Measurements from ENCODE around the gene BID. TPM values are rescaled to one million over a fixed set of nuclear protein-coding genes. Genes with fewer than 3 reads are reported as not detected.

BID gene
- total RNA-seq, 1 experiment from 2014 or later: 76.3 TPM

DNA sequence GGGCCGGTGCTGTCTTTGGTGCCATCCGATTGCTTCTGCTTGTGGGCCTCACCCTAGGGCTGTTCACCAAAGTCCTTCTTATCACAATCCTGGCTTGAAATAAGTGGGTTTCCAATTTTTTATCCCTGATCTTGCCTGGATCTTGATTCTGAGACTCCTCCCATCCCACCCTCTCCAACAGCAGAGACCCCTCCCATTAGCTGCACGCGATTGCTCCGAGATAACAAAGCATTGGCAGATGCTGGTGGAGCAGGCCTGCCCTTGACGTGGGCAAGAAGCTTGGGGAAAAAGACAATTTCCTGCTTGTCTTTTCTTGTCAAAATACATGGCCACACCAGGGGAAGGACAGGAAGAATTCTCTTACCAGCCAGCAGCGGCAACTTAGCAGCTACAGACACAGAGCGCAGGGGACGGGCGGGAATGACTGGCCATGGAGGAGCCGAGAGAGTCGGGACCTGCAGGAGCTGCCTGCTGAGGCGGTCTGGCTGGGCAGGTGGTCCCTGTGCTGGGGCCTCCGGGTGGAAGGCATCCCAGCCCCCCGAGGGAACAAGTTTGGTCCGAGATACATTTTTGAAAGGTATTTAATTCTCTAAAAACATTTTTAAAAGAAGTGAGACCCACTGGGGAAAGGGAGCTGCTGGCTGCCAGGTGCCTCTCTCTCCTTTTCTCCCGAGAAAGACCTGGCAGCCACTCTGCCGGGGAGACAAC lies 9.7 kb upstream of the BID start:
- no peak for DNase-seq (ENCODE audit: low read depth)

DNA sequence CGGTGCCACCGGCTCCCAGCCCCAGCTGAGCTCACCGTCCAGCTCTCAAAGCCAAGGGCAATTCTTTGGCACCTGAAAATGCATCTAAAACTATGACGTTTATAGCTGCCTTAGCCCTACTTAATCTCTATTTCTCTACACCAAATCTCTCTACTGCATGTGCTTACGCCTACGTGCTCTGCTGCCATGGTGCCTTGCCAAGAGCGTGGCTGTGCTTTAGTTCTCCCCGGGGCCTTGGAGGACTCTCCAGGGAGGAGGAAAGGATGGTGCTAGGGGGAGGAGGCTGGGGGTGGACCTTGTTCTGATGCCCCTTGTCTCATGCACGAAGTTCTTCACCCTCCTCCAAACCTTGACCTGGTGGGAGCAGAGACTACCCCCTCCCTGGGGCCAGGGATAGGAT lies 9.0 kb upstream of the BID start:
- DNase-seq (ENCODE audit: low read depth): no peak

DNA sequence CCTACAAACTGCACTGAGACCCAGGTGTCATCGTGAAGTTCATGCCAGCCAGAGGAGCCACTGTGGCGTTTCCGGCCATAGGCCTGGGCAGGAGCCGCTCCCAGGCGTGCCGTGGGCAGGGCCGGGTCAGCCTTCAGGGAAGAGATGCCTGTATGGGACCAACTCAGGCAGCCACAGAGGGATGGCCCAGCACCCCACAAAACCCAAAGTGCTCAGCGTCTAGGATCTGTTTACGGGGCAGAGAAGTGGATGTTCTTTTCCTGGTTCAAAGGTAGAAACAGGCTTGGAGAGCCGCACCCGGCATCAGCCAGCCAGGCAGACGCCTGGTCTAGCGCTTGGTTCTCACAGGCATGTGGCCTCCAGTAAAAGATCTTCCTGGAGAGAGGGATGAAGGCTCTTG lies 8.4 kb upstream of the BID start:
- no peak for DNase-seq (ENCODE audit: low read depth)

DNA sequence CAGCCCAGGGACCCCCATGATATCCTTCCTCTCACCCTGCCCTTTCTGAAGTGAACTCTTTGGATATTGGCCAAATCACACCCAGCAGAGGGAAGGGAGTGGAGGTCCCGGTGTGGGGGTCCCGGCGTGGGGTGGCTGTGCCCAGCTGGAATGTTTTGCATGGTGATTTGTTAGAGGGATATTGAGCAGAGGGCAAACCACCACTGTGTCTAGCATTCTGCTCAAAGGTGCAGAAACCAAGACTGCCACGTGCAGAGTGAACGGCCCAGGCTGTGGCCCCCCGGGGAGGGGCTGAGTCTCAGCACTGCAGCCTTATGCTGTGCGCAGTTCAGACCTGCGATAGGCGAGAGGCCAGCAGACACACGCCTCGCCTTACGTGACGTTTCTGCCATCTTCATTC lies 7.9 kb upstream of the BID start:
- no peak for DNase-seq (ENCODE audit: low read depth)

DNA sequence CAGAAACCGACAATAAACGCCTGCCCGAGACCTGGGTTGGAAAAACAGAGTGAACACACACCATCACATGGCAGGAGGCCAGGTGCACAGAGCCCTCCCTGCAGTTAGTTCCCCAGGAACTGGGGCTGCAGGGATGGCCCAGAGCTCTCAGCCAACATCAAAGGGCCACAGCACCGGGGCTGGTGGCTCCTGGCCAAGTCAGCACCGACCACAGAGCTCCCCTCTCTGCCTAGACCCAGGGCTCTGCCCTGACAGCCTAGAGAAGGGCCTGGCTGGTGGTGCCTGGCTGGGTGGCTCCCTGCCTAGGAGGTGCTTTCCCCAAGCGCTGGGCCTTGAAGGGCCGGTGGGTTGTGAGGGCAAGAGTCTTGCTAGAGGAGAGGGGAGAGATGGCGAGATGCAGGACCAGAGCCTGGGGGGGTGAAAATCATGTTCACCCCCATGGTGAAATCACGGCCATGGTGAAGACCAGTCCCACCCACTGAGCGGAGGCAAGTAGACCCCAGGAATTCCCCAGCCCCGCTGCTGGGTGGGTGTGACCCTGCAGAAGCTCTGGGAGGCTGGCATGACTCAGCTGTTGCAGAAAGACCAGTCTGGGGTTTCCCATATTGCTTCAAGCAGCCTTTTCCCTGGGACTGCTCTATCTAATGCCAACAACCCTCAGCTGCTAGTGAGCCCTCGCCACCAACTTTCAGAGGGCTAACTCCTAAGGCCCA lies 7.2 kb upstream of the BID start:
- DNase-seq (ENCODE audit: low read depth): peak; percentile 79

DNA sequence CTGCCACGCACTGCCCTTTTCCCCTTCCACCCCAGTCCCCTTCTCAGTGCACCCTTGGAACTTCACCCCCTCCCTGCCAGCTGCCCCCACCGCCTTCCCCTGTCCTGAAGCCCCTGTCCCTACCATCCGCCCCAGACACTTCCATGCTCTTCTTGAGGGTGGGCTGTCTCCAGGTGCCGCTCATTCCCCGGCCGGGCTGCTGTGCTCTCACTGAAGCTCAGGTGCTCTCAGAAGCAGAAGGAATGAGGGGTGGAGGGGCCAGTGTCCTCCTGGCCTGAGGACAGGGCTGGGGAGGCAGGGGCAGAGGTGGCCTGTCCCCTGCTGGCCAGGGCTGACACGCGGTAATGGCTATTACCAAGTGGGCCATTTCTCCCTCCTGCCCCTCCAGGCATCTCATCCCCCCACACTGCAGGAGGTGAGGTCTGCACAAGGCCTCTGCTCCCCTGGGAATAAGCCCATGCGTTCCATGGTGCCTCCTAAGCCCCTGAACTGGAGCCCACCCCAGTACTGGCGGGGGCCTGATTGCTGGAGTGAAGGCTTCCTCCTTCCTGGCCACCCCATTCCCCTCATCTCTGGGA lies 6.6 kb upstream of the BID start:
- DNase-seq (ENCODE audit: low read depth): no peak

DNA sequence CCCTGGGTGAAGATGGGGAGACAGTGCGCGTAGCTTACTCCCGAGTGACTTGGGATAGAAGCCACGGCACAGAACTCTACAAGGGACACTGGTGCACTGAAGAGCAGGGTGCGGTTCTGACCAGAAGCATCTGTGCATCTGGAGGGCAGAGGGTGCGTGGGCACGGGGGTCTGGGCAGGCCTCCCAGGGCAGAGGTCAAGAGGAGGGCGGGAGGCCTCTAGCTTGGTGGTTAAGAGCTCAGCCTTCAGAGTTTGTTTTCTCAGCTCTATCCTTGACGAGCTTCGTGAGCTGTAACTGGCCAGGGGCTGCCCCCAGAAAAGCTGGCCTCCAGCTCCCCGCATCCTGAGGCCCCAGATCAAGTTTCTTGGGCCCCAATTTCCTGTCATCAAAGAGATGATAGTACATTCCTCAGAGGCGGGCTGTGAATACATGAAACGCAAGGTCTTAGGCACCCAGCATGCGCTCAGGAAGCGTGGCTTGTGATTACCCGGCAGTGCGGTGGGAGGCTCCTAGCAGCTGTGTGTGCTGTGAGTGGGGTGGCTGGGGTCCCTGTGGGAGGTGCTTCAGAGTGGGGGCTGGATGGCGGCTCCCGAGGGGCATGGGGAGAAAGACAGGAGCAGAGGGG lies 6.0 kb upstream of the BID start:
- no peak for DNase-seq (ENCODE audit: low read depth)

DNA sequence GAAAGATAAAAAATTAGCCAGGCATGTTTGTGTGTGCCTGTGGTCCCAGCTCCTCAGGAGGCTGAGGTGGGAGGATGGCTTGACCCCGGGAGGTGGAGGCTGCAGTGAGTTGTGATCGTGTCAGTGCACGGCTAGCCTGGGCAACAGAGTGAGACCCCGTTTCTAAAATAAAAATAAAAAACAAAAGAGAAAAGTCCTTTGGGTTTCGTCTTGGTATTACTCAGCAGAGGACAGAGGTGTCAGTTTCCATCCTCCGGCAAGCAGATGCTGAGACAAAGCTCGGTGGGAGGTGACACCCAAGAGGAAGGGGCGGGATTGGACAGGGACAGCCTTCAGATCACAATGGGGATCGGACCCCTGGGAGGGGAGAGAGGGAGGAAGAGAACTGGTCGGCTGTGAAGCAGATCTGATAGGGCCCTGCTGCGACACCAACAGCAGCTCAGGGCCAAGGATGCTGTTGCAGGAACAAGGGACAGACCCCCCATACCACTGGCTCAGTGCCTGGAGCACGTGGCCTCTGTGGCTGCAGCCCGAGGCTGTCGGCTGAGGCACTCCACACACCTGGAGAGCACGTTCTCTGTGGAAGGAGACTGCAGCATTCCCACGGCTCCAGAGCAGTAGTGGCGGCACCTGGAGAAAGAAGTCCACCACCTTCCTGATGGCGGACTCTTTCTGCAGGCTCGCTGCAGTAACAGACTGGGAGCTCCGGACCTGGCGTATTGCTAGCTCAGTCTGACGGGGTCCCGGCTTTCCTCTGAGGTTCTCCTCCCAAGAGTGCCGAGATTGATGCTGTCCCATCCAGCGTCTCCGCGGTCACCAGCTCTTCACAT lies 5.2 kb upstream of the BID start:
- no peak for DNase-seq (ENCODE audit: low read depth)

DNA sequence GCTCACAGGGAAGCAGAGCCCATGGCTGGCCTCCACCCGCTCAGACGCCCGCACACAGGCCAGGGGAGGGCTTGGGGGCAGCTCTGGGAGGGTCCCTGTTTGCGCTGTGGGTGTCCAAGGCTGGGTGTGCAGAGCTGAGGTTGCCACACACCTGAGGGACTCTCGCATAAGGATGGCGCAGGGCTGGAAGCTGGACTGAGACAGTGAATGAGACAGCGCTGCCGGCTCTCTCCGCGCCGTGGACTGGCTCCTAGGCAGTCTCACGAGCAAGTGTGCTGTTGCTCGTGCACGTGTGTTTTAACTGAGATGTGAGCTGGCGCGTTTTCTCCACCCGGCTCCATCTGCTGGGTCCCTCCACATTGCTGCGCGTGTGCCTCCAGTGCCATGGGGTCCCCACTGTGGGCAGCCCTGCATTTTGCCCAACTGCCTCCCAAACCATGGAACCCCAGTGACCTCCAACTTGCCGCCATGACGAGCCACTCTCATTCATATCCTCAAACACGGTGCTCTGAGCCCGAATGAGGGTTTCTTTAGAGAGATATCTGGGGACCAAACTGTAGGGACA lies 4.2 kb upstream of the BID start:
- DNase-seq (ENCODE audit: low read depth): no peak

DNA sequence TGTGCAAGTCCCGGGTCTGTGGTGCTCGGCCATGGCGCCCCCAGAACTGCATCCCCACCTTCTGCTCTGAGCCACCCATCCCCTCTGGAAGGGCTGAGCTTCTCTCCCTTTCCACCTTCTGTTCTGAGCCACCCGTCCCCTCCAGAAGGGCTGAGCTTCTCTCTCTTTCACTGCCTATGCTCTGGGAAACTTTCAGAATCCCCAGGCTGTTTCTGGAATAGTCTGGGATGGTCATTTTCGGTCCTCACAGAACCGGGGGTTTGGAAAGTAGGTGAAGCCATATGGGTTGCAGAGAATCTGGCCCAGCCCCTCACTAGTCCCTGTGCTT lies 3.4 kb upstream of the BID start:
- DNase-seq (ENCODE audit: low read depth): no peak

DNA sequence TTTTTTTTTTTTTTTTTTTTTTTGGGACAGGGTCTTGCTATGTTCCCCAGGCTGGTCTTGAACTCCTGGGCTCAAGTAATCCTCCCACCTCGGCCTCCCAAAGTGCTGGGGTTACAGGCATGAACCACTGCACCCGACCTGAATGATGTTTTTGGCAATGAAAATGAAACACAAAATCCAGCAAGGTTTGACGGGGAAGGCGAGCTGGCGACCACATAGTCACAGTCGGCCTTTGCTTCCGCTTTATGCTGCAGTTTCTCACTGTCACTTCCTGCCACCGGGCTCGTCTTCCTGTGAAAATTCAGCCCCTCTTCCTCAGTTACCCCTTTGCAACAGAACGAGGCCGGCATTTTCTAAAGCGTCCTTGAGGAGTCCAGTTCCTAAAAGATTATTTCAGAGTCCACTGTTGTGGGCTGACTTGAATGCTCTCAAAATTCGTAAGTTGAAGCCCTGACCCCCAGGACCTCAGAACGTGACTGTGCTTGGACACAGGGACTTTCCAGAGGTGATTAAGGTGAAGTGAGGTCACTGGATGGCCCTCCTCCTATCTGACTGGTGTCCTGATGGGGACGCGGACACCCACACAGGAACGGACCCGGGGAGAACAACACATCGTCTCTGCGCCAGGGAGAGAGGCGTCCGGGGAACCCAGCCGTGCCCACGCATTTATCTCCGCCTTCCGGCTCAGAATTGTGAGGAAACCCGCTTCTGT lies 2.9 kb upstream of the BID start:
- DNase-seq (ENCODE audit: low read depth): no peak

DNA sequence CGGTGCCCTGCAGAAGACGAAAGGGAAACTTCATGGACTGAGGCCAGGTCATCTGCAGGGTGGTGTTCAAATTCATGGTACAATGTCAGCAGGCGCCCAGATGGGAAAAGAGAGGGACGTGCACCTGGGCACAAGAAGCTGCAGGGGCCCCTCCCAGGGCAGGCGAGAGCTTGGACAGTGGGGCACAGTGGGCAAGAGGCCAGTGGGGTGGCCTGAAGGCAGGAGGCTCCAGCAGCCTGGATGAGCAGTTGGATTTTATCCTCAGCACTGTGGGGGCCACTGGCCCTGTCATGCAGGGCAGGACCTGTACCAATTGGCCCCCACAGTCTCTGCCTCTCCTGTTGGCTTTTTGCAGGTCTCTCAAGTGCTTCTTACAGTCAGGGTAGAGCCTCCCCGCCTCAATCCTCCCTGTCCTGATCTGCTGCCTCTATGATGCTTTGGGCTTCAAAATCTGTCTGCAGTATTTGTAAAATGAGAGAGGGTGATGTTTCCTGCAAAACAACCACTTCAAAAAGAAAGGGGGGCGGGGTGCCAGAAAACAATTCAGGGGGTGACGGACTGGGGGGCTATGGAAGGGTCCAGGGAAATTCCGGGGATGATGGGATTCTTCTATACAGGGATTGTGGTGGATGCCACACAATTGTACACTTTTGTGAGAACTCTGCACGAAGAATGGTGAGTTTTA lies 1.7 kb upstream of the BID start:
- DNase-seq (ENCODE audit: low read depth): no peak

DNA sequence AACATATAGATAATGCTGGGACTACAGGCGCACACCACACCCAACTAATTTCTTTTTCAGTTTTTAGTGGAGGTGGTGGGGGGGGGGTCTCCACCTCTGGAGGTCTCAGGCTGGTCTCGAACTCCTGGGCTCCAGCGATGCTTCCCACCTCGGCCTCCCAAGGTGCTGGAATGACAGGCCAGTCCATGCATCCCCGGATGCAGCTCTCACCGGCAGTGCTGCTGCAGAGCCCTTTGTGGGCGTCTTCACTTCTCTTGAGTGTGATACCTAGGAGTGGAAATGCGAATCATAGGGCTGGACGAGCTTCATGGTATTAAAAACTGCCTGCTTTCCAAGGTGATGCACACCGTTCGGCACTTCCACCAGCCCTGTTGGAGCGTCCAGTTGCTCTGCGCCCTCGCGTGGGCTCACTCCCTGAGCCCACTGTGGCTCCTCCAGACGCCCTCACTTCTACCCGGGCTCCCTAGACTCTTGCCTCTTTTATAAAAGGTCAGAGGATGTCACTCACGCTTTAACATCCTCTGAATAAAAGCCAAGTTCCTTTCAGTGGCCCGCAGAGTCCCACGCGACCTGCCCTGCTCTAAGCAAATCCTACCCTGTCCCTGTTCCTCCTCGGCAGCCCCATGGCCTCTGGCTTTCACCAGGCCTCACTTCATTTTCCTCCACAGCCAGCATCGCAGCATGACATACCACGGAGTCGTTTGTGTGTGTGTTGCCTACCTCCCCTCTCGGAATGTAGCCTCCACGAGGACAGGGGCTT lies 837 bp upstream of the BID start:
- DNase-seq (ENCODE audit: low read depth): no peak

DNA sequence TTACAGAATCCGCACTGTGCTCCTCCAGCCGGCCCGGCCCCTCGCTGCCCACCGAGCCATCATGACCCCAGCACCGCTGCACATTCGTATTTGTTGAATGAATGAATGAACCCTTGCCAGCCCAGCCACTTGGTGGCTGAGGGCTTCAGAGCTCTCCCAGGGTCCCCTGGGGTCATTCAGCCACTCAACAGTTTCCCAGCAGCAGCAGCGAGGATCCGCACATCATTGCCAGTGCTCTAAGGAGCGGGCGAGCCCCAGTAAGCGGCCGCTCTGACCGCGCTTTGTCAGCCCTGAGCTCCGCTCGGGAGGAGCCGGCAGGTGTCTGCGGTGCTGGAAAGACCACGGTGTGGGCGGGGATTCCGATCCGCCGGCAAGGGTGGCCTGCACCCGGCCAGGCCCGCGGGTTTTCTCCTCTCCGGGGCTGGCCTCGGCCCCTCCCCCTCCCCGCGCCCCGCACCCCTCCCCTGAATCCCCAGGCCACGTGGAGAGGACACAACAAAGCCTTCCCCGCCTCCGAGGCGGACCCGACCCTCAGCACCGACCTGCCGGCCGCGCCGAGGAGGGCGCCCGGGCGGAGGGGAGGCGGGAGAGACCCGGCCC lies 563 bp downstream of the BID start:
- peak; percentile 53 for DNase-seq (ENCODE audit: low read depth)

DNA sequence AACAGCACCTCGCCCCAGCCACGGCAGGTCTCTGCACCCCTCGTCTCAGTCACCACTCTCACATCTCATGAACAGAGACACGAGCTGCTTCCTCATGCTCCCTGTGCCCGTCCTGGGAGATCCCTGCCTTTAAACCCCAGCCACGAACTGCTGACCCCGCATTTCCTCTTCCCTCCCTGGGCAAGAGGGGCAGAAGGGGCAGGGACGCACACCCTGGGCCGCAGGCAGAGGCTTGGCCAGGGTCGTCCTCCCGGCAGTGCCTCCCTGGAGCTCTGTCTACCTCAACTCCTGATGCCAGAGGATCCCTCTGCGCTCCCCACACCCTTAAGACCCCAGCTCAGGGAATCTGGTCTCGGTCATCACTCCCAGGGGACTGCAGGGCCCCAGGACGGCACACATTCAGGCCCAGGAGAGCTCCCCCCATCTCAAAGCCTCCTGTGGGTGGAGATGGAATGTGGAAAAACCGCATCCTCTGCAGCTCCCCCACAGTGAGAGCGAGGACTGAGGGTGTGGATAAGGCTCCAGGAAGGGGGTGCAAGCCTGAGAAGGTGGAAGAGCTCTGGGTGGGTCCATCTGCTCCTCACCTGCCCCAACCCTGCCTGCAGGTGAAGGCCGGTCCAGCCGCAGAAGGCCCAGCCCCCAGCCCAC lies 1.2 kb downstream of the BID start:
- peak; percentile 67 for DNase-seq (ENCODE audit: low read depth)

DNA sequence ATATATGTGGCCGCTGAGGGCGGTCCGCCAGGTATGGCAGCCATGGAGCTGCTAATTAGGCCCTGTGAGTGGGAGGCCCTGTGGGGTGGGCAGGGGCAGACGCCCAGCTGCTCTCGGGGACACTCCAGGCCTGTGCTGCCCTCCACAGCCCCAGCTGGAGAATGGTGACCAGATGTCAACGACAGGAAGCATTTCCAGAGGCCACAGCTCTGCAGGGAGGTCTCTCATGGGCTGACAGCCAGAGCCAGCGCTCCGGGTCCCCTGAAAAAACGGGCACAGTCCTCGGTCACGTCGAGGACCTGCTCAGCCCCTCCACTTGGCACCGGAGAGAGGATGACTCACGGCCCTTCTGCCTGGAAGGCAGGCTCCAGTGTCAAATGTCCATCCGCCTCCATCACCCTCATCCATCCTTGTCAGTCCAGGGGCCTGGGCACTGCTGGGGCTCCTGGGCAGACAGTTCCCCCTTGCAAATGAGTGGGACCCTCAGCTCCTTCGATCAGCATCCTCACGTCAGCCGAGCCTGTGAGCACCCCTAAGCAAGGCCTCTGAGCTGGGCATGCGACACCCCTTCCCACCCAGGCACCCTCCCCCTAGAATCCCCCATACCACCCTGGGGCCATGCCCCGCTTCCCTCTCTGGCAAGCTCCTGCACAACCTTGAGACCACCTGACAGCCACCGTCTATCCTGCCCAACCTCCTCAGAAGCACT lies 1.9 kb downstream of the BID start:
- DNase-seq (ENCODE audit: low read depth): peak; percentile 79

DNA sequence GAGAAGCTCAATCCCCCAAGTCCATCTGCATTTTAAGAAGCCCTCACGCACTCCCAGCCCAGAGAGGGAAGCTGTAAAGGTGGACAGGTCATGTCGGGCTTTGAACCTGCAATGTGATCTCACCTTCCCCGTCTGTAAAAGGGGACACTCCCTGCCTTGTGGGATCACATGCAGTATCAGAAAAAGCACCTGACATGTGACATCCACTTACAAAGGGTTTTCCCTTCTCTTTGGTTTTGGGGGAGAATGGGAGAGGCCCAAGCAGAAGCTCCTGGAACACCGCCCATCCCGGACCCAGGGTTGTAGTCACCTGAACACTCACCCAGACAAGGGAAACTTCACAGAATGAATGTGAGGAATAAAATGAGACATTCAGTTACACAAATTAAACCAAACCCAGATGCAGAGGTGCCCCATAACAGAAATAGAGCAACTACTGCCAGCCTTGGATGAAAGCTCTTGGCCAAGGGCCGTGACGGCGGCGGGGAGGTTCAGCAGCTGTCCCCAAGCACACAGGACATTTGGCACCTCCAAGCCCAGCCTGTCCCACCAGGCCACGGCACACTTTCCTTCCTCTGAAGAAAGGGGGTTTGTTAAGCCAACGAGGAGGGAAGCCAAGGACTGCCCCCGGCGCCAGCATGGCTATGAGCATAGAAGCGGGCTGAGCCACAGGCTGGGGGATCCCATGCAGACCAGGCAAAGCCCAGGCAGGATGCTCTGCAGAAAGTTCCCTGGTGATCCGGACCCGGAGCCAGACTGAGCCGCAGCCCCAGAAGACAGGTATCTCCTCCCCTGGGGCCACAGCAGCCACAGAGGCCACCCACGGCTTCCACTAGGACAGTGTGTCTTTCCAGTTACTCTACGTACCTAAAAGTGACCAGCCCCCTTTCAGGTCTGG lies 3.8 kb downstream of the BID start:
- DNase-seq (ENCODE audit: low read depth): no peak
